Hepatocyte (in vitro differentiated cells): ENCODE measurements around the gene DAP. TPM values are rescaled to one million over a fixed set of nuclear protein-coding genes. Genes with fewer than 3 reads are reported as not detected.
"Not testable (repeated sequence)": the region's sequence is repeated elsewhere in the genome, so short reads cannot be mapped to it uniquely, and the experiment has no call there.

ENCODE experiments used
- DNase-seq: peaks from one replicate; pipeline ENCODE4 v3.0.0-alpha.2; 2016; ENCODE audit warnings: low spot score
- H2AFZ ChIP-seq: fragments of 200-600 bp; sonication (generic); 2 replicates; pipeline ENCODE4 v1.6.0; 2016; ENCODE audit warnings: antibody characterized with exemption, mild to moderate bottlenecking
- H3K27ac ChIP-seq: fragments of 200-600 bp; sonication (generic); 2 replicates; pipeline ENCODE4 v1.5.1; 2016; ENCODE audit warnings: mild to moderate bottlenecking
- H3K27me3 ChIP-seq: fragments of 200-600 bp; sonication (generic); 2 replicates; pipeline ENCODE4 v1.6.1; 2016
- H3K36me3 ChIP-seq: fragments of 200-600 bp; sonication (generic); replicated peaks from 2 replicates; pipeline ENCODE4 v1.5.1; 2016; ENCODE audit warnings: low read depth; ENCODE audit not compliant: insufficient read depth
- H3K4me1 ChIP-seq: fragments of 200-600 bp; sonication (generic); 2 replicates; pipeline ENCODE4 v1.5.1; 2016; ENCODE audit warnings: mild to moderate bottlenecking, moderate library complexity; ENCODE audit not compliant: insufficient read depth
- H3K4me2 ChIP-seq: fragments of 200-600 bp; sonication (generic); 2 replicates; pipeline ENCODE4 v1.6.0; 2016
- H3K4me3 ChIP-seq: fragments of 200-600 bp; sonication (generic); 2 replicates; pipeline ENCODE4 v1.5.1; 2016; ENCODE audit warnings: mild to moderate bottlenecking
- H3K79me2 ChIP-seq: fragments of 200-600 bp; sonication (generic); 2 replicates; pipeline ENCODE4 v1.6.0; 2017; ENCODE audit warnings: mild to moderate bottlenecking
- H3K9me2 ChIP-seq: fragments of 200-600 bp; sonication (generic); replicated peaks from 2 replicates; pipeline ENCODE4 v1.6.0; 2017; ENCODE audit warnings: mild to moderate bottlenecking; ENCODE audit not compliant: insufficient read depth
- H3K9me3 ChIP-seq: fragments of 200-600 bp; sonication (generic); 2 replicates; pipeline ENCODE4 v1.5.1; 2016; ENCODE audit warnings: low read depth, mild to moderate bottlenecking
- H4K20me1 ChIP-seq: fragments of 200-600 bp; sonication (generic); 2 replicates; pipeline ENCODE4 v1.6.0; 2016; ENCODE audit warnings: mild to moderate bottlenecking; ENCODE audit not compliant: insufficient read depth, poor library complexity, severe bottlenecking
- CTCF ChIP-seq: fragments of 200-600 bp; sonication (generic); IDR thresholded peaks from 2 replicates; pipeline ENCODE4 v1.5.1; 2016; ENCODE audit warnings: antibody characterized with exemption, mild to moderate bottlenecking; ENCODE audit not compliant: poor library complexity
- EZH2 ChIP-seq: fragments of 200-600 bp; sonication (generic); IDR thresholded peaks from 2 replicates; pipeline ENCODE4 v1.6.1; 2016; ENCODE audit warnings: antibody characterized with exemption, mild to moderate bottlenecking, borderline replicate concordance
- EZH2phosphoT487 ChIP-seq: fragments of 200-600 bp; sonication (generic); IDR thresholded peaks from one replicate; pipeline ENCODE4 v1.6.1; 2018; ENCODE audit warnings: antibody characterized with exemption, mild to moderate bottlenecking, low read depth, moderate library complexity; ENCODE audit not compliant: unreplicated experiment, severe bottlenecking
- WGBS: methylation state at CpG from one replicate; pipeline ENCODE4 v1.1.6; 2016; ENCODE audit warnings: low lambda C conversion rate; ENCODE audit errors: missing lambda C conversion rate; 5-methylcytosine and 5-hydroxymethylcytosine counted together
- polyA plus RNA-seq: library from polyadenylated mRNA; unstranded; fragments of >200 nt; fragmentation: Nextera tagmentation; extraction: Ambion mirVana; gene quantifications from 2 replicates; pipeline ENCODE4 v1.2.1, GENCODE V29; 2016
- total RNA-seq: library from RNA; depleted of rRNA; stranded (reverse); fragments of >200 nt; gene quantifications from 2 replicates; pipeline ENCODE4 v1.2.3, GENCODE V29; 2014

The DAP gene
- total and polyA plus RNA-seq, 2 experiments from 2014 or later: 74.8 to 196 TPM

- H3K79me2 ChIP-seq: no peaks in the 10 kb centered on the region
- no peak for DNase-seq
- no peaks in the 10 kb centered on the region for H4K20me1 ChIP-seq
- WGBS: 92% methylated on average over 28 of the region's 28 CpGs
- no peaks in the 10 kb centered on the region for H3K36me3 ChIP-seq
- no peak overlapping the region for H3K27ac ChIP-seq
- H3K4me3 ChIP-seq: no peak overlapping the region
- H3K9me2 ChIP-seq: no peaks in the 10 kb centered on the region
- H3K4me2 ChIP-seq: no peak overlapping the region
- TF ChIP-seq CTCF (no peak), EZH2phosphoT487 (no peak), EZH2 (no peak)
- no peaks in the 10 kb centered on the region for H3K4me1 ChIP-seq
- no peaks in the 10 kb centered on the region for H3K9me3 ChIP-seq
- H3K27me3 ChIP-seq: peaks cover 7% of the 10 kb centered on the region
- no peak overlapping the region for H2AFZ ChIP-seq
These were observed 127.6 kb downstream of the DAP start for GRCh38 chr5:10633271-10634049.

- DNase-seq: no peak
- no peak for TF ChIP-seq EZH2phosphoT487
- no peak for TF ChIP-seq EZH2
- TF ChIP-seq CTCF: no peak
- no peaks in the 10 kb centered on the region for H3K79me2 ChIP-seq
- no peak overlapping the region for H3K4me3 ChIP-seq
- H2AFZ ChIP-seq: no peak overlapping the region
- H3K4me2 ChIP-seq: no peak overlapping the region
- H3K9me2 ChIP-seq: no peaks in the 10 kb centered on the region
- no peaks in the 10 kb centered on the region for H3K9me3 ChIP-seq
- H3K4me1 ChIP-seq: peaks cover 3% of the 10 kb centered on the region
- H3K36me3 ChIP-seq: no peaks in the 10 kb centered on the region
- no peaks in the 10 kb centered on the region for H4K20me1 ChIP-seq
- WGBS: 85% methylated on average over 23 of the region's 23 CpGs
- H3K27me3 ChIP-seq: no peaks in the 10 kb centered on the region
- H3K27ac ChIP-seq: no peak overlapping the region
These were observed 128.8 kb downstream of the DAP start for GRCh38 chr5:10632110-10632761.

- Histone ChIP-seq H3K9me3 (no peaks in the 10 kb centered on the region), H3K4me3 (no peak overlapping the region), H3K79me2 (no peaks in the 10 kb centered on the region), H3K4me2 (no peak overlapping the region), H3K4me1 (peaks cover 6% of the 10 kb centered on the region), H3K9me2 (no peaks in the 10 kb centered on the region), H4K20me1 (no peaks in the 10 kb centered on the region), H3K36me3 (no peaks in the 10 kb centered on the region), H3K27ac (no peak overlapping the region), H3K27me3 (no peaks in the 10 kb centered on the region), H2AFZ (no peak overlapping the region)
- no peak for DNase-seq
- 90% methylated on average over 18 of the region's 18 CpGs for WGBS
- TF ChIP-seq EZH2phosphoT487: no peak
- TF ChIP-seq CTCF: no peak
- TF ChIP-seq EZH2: no peak
These were observed 129.6 kb downstream of the DAP start for GRCh38 chr5:10631316-10631996.

GRCh38 chr5:10630744-10631143 is 130.3 kb downstream of the DAP start:
- not testable (repeated sequence) for H3K4me1 ChIP-seq, DNase-seq, H3K4me2 ChIP-seq, H2AFZ ChIP-seq, H3K9me2 ChIP-seq, H3K9me3 ChIP-seq, H3K4me3 ChIP-seq, H4K20me1 ChIP-seq, H3K36me3 ChIP-seq, H3K79me2 ChIP-seq, H3K27ac ChIP-seq, H3K27me3 ChIP-seq
- 92% methylated on average over 4 of the region's 4 CpGs for WGBS
